Epithelial cell of prostate (primary cell): Measurements from ENCODE around the gene WAC.
A peak's percentile ranks its signal among the peaks of the same experiment; 100 is the strongest.

ENCODE experiments used
- DNase-seq: peaks from one replicate; pipeline ENCODE4 v3.0.0-alpha.2; 2011; ENCODE audit warnings: low read depth, low spot score
- H3K27ac ChIP-seq: fragments of 450-650 bp; 2 replicates; pipeline ENCODE4 v1.5.1; 2017; ENCODE audit warnings: mild to moderate bottlenecking

Gene WAC

DNA sequence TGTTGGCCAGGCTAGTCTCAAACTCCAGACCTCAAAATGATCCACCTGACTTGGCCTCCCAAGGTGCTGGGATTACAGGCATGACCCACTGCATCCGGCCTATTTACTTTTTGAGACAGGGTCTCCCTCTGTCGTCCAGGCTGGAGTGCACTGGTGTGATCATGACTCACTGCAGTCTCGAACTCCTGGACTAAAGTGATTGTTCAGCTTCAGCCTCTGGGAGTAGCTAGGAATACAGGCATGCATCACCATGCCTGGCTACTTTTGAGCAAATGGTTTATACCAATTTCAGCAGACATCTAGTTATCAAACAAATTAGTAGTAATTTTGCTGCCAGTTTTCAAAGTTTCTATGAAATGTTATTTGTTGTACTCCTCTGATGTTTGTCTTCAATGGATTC lies 2.2 kb upstream of the WAC start:
- no peak for DNase-seq
- H3K27ac ChIP-seq = no peak overlapping the region

DNA sequence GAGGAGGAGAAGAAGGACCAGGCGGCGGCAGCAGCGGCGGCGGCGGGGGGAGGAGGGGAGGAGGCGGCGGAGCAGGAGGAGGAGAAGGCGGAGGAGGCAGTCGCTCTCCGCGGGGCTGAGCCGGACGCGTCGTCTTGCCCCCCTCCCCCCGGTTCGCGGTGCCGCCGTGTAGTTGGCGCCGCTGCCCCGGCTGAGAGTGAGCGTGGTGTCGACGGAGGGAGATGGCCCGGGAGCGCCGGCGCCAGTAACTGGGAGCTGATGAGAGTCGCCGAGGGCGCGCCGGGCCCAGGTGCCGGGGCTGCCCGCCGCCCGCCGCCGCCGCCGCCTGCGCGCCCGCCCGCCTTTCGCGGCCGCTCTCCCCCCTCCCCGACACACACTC lies 257 bp downstream of the WAC start:
- no peak for DNase-seq
- peak overlapping the region; percentile 94 for H3K27ac ChIP-seq

DNA sequence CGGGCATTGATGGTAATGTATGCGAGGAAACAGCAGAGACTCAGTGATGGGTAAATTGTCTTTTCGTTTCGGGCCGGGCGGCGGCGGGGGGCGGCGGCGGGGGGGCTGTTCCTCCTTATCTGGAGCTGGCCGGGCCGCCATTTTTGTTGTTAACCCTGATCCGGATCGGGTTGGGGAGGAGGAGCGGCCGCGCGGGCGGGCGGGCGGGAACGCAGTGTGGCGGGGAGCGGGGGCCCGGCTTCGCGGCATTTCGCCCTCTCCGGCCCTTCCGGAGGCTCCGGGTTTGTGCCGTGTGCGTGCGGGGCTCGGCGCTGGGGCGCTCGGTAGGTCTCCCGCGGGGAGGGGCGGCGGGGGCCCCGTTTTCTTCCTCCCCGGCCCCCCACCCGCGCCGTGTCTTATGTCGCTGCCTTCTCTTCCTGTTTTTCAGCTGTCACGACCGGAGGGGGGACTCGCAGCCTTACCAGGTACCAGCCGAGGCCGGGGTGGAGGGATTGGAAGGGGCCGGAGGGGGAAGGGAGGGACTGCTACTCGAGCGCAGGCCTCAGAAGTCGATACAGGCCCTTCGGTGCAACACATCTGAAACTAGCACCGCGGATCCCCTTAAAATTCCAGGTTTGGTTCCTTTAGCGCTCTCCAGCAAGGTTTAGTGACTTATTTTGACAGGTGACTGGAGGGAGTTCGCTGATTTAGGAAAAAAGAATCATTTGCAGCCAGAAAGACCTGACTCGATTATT lies 820 bp downstream of the WAC start:
- H3K27ac ChIP-seq = peak overlapping the region; percentile 94
- no peak for DNase-seq

DNA sequence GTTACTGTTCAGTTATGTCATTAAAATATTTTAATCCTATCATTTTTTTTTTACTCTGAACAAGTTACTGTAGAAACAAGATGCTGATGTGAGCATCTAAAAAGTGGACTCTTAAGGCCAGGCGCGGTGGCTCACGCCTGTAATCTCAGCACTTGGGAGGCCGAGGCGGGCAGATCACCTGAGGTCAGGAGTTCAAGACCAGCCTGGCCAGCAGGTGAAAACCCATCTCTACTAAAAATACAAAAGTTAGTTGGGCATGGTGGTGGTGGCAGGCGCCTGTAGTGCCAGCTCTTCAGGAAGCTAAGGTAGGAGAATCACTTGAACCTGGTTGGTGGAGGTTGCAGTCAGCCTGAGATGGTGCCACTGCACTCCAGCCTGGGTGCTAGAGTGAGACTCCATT lies 2.9 kb downstream of the WAC start:
- no peak for DNase-seq
- no peak overlapping the region for H3K27ac ChIP-seq

DNA sequence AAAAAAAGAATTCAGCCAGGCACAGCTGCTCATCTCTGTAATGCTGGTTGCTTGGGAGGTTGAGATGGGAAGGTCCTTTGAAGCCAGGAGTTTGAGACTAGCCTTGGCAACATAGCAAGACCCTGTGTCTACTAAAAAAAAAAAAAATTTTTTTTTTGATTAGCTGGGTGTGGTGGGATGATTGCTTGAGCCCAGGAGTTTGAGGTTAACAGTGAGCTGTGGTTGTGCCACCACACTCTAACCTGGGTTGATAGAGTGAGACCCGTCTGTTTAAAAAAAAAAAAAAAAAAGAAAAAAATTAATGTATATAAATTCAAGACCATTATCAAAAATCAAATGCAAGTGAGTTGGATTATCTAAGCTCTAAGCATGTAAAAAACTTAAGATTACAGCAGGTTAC lies 5.7 kb downstream of the WAC start:
- no peak overlapping the region for H3K27ac ChIP-seq
- no peak for DNase-seq

DNA sequence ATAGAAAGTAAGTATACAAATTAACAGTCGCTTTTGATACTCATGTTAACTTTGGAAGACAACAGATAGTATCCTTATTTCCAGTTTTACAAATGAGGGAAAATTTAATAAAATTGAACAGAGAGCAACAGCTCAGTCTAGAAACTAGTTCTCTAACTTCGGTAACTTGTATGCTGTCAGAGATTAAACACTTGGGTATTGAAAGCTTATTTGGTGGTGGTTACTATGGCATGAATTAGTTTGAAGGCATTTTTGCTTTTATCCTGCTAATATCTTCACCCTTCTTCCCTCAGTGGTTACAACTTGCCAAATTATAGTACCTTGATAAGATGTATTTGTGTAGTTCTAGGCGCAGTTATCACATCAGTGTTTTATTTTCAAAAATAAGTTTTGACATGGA lies 7.2 kb downstream of the WAC start:
- H3K27ac ChIP-seq = no peak overlapping the region
- DNase-seq = no peak

DNA sequence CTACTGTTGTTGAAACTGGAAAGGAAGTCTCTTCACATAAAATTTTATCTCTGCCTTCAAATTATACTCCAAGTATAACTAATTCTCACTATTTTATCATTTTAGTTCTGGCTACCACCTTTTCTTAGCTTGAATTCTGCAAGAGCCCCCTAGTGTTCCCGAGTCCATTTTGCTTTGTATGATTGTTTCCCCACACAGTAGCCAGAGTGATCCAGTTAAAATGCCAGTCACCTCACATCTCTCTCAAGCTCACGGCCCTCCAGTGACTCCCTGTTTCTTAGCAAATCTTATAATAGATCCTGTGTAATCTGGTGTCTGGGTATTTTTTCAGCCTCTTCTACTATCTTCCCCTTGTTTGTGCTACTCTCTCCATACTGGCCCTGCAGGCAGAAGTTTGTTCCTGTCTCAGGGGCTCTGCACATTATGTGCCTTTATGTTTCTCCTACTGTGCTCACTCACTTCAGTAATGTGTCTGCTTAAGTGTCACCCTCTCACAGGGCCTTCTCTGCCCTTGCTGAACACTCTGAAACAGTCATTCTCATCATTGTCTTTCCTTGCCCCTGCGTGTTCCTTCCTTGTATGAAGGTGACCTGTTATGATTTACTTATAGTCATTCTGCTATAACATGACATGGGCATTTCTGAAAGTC lies 8.9 kb downstream of the WAC start:
- no peak overlapping the region for H3K27ac ChIP-seq

DNA sequence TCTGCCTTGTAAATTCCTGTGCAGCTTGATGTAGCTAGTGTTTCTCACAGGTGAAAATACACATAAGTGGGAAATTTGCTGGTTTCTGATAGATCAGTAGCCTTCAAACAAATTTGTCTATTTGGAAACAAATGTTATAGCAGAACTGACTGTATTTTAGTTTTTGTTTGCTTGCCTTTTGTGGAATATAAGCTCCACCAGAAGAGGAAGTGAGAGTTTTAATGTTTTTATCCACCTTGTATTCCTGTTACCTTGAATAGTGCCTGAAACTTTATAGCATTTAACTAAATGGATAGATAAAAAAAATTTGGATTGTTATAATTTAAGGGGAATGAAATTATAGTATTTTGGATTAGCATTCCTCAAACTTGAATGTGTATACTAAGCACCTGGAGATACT lies 9.8 kb downstream of the WAC start:
- no peak overlapping the region for H3K27ac ChIP-seq
- no peak for DNase-seq

More for the DNA sequence above, 8.9 kb downstream of the WAC start:
- no peak for DNase-seq

DNA sequence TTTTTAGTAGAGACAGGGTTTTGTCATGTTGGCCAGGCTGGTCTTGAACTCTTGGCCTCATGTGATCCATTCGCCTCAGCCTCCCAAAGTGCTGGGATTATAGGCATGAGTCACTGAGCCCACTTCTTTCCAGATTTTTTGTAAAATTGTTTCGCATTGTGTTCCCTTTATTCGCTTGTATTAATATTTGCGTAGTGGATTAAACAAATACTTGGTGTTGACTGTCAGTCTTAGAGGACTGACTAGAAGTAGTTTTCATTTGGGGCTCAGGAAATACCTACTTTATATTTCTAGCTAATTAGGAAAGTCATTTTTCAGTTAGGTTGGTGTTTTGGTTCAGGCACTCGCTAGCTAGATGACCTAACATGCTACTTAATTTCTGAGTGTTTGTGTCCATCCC lies 11.1 kb downstream of the WAC start:
- no peak for DNase-seq
- no peak overlapping the region for H3K27ac ChIP-seq

DNA sequence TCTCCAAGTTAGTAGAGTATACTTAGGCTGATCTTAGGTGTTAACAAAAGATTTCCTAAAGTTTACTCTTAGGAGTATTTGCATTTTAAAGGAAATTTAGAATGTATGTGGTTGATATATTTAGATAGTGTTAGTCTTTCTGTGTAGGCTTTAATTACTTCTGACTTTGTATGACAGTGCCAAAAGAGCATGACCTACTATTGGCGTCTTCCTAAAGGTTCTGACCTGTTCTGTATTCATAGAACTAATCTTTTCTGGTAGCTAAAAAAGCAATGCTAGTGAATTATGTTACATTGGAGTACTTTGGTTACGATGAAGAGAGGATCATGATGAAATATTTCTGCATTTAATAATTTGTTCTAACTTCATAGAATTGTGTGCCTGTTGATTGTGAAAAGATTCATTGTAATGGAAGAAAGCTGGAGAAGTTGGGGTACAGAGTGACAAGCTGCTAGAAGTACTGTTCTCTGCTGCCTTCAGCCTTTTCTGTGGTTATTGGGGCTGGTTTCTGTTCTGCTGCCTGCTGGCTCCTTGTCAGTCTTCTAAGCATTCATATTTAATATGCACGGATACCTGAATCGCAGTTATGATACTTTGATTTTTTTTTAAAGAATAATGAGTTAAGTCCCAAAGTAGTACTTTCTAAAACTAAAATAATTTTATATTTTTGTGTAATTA lies 13.2 kb downstream of the WAC start:
- DNase-seq = no peak
- no peak overlapping the region for H3K27ac ChIP-seq

DNA sequence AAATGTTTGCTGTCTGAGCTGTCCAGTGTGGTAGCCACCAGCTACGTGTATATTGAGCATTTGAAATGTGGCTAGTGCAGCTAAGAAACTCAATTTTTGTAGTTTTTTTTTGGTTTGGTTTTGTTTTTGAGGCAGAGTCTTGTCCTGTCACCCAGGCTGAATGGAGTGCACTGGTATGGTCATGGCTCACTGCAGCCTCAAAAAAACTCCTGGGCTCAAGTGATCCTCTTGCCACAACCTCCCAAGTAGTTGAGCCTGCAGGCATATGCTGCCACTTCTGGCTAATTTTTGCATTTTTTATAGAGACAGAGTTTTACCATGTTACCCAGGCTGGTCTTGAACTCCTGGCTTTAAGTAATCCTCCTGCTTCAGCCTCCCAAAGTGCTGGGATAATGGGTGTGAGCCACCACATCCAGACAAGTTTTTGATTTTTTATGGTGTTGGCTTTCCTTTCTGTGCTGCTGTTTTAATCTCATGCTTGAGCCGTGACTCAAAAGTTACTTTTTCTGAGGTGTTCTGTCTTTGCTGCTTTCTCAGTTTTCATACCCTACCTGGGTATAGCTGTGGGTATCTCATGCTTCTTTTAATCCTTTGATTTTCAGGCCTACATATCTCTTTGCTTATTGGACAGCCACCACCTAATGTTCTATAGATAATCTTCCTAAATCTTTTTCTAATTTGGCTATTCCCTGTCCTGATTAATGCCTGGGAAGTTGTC lies 16.0 kb downstream of the WAC start:
- no peak overlapping the region for H3K27ac ChIP-seq
- no peak for DNase-seq

DNA sequence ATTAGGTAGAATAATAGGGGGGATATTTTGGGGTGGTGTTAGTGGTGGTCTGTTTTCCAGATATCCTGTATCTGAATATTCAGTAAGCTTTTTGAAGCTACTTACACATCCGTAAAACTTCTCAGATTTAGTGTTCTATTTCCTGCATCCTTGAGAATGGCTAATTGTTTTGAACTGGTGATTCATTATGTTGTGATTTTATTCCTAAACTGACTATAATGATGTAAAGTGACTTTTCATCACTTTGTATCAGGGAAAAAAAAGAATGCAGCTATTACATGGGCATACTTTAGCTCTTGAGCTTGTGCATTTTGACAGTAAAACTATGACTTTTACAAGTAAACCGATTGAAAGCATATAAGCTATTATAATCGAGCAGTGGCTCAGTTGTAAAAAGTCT lies 18.2 kb downstream of the WAC start:
- H3K27ac ChIP-seq = no peak overlapping the region
- no peak for DNase-seq

DNA sequence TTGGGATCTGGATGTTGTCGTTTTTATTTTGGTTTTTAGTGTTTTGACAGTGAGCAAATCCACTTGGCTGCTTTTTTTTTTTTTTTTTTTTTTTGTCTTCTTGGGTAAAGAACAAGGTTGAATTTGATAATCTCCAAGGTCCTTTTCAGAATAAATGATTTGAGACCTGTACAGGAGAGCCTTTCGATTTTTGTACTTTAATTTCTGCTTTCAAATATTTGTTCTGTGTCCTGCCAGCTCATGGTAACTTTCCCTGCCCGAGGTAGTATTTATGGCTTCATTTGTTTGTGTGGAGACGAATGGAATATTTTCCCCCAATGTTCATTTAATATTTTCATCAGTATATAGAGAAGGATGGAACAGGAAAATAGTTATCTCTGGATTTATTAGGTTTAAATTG lies 19.9 kb downstream of the WAC start:
- no peak for DNase-seq
- no peak overlapping the region for H3K27ac ChIP-seq

DNA sequence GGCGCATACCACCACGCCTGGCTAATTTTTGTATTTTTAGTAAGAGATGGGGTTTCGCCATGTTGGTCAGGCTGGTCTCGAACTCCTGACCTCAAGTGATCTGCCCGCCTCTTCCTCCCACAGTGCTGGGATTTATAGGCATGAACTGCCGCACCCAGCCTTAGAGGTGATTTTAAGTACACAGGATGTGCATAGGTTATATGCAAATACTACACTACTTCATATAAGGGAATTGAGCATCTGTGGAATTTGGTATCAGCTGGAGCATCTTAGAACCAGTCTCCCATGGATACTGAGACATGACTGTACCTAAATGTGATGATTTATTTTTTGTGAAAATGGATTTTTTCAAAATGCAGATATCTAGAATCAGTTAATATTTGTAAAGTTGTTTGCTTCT lies 21.1 kb downstream of the WAC start:
- H3K27ac ChIP-seq = no peak overlapping the region
- no peak for DNase-seq

DNA sequence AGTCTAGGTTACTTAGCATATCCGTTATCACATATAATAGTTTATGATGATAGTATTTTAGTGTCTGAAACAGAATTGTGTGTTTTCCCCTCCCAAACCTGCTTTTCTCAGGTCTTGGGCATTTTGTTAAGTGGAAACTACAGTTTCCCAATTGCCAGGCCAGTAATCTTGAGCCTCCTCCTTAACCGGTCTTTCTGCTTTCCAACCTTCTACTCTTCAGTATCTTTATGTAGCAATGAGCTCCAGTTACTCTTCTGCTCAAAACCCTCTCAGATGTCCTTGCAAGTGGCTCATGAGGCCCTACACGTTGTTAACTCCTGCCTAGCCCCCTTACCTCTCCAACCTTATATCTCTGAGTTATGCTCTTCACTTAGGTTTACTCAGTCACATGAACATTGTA lies 22.0 kb downstream of the WAC start:
- H3K27ac ChIP-seq = no peak overlapping the region
- DNase-seq = no peak

DNA sequence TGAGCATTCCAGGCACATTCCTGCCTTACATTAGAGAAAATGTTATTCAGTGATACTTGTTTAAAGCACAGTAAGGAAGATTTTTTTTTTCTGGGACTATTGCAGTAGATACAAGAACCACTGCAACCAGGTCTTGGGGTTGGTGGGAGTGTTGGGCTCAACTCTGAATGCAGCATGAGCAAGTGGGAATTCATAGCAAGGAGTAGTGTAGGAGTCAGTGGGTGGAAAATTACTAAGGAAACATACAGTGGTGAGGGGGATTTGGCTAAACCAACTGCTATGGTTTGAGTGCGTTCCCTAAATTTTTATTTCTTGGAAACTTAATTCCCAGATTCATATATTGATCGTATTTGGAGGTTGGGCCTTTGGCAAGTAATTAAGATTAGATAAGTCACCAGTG lies 22.4 kb downstream of the WAC start:
- DNase-seq = no peak
- H3K27ac ChIP-seq = no peak overlapping the region

DNA sequence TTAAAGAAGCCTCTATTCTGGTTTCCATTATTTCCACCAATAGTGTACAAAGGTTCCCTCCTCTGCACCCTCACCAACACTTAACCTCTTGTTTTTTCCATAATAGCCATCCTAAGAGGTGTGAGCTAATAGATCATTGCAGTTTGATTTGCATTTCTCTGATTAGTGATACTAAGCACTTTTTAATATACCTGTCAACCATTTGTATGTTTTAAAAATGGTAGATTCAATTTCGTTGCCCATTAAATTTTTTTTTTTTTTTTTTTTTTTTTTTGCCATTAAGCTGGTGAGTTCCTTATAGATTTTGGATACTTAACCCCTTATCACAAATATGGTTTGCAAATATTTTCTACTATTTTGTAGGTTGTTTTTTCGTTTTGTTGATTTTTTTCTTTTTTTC lies 23.2 kb downstream of the WAC start:
- H3K27ac ChIP-seq = no peak overlapping the region
- DNase-seq = no peak

DNA sequence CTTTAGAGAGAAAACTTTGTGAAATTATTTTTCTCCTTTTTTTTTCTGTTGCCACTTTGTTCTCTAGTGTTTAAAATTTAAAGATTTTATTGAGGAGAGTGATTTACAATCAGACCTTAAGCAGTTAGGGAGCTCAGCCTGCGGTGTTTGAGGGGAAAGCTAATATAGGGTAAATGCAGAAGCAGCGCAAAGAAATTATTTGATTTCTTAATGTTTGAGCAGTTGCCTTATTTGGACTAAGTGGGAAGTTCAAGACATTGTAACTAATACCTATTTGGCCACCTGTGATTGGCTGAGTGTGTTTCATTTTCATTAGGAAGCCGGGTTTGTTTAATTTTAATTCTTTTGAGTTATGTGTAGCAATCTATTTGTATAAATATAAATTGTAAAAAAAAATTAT lies 25.3 kb downstream of the WAC start:
- DNase-seq = no peak
- H3K27ac ChIP-seq = peak overlapping the region; percentile 65

DNA sequence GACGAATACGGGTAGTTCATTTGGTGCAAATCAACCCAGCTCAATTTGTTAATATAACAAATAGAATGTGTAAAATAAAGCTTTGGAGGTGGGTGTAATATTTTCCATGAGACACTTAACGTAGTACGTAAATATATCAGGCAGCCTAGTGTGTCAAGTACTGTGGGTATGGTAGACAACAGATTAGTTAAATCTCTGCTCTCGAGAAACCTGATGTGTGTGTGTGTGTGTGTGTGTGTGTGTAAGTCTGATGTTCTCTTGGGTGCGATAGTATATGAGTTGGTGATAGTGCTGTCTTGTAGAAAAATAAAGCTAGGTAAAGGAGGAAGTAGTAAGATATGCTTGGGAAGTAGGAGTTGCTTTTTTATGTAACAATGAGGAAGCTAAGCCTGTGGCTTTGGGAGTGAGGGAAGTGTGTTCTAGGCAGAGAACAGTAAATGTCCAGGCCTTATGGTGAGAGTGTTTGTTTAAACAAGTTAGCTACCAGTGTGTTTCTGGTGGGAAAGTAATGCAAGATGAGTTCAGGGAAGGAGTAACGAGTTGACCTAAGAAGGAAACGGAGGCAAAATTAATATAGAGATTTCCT lies 26.1 kb downstream of the WAC start:
- no peak for DNase-seq
- H3K27ac ChIP-seq = peak overlapping the region; percentile 65

DNA sequence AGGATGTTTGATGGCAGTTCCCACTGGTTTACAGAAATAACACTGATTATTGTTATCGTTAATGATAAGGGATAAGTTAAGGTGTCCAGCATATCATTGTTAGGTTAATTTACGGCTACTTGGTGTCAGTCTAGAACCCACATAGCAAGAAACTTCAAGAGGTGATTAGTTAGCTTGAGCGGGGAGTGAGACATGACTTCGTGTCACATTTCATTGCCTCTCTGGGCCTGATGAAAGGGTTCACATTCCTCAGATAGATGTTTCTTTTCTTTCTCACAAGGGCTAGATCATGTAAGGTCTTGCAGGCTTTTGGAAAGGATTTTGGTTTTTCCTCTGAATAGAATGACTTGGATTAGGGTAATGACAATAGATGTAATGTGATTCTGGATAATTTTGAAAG lies 26.7 kb downstream of the WAC start:
- peak overlapping the region; percentile 65 for H3K27ac ChIP-seq
- DNase-seq = no peak

DNA sequence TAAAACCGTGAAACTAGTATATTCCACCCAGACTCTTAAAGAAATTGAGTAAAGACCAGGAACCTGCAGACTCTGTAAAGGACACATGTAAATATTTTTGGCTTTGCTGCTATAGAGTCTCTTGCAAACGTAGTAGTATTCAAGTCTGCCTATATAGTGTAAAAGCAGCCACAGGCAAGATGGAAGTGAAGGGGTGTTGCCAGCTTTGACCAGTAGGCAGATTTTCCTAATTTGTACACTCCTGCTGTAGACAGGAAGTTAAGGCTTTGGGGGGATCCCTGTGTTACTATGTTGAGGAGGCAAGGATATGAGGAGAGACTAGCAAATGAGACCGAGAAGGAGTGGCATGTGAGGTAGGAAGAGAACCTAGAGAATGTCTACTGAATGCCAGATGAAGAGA lies 27.7 kb downstream of the WAC start:
- peak overlapping the region; percentile 65 for H3K27ac ChIP-seq
- no peak for DNase-seq
